Measurements from ENCODE around the gene DEUP1. TPM values are rescaled to one million over a fixed set of nuclear protein-coding genes. Genes with fewer than 3 reads are reported as not detected.

The DEUP1 gene
- total RNA-seq, 1 experiment from 2014 or later, result not detected

GRCh38 chr11:93484716-93485115 is 154.2 kb downstream of the DEUP1 start:
- no peak for ATAC-seq
- CTCF ChIA-PET, result no interaction called here
- Histone ChIP-seq H3K9me3 (ENCODE audit: control insufficient read depth in 1 of 2, insufficient read depth in 1 of 2, low read depth in 1 of 2, low read length in 2 of 2) (no peaks in the 10 kb centered on the region), H3K27me3 (ENCODE audit: insufficient read depth, low read length) (no peaks in the 10 kb centered on the region), H3K27ac (ENCODE audit: low read depth, low read length) (no peak overlapping the region), H3K36me3 (ENCODE audit: control insufficient read depth in 1 of 2, insufficient read depth in 2 of 2, low read length in 2 of 2) (no peaks in the 10 kb centered on the region), H3K4me2 (ENCODE audit: low read length) (no peak overlapping the region), H3K9me2 (ENCODE audit: insufficient read depth) (no peaks in the 10 kb centered on the region), H3K9ac (ENCODE audit: low read length) (no peak overlapping the region), H4K20me1 (ENCODE audit: insufficient read depth) (no peaks in the 10 kb centered on the region), H3K4me3 (replicated peaks in 1 of 2; ENCODE audit: low read depth in 1 of 2, low read length in 2 of 2) (no peak overlapping the region), H2AFZ (ENCODE audit: low read depth, low read length, poor library complexity, severe bottlenecking) (no peak overlapping the region), H3K79me2 (ENCODE audit: insufficient read depth, low read length) (no peaks in the 10 kb centered on the region), H3K4me1 (ENCODE audit: control insufficient read depth in 1 of 2, insufficient read depth in 2 of 2, low read length in 2 of 2) (no peaks in the 10 kb centered on the region)
- DNase-seq (ENCODE audit: low read depth, low spot score), result no peak
- TF ChIP-seq YY1 (IDR thresholded peaks at IDR 0.05; ENCODE audit: extremely low read depth, insufficient replicate concordance, low read depth, low read length) (no peak), CEBPB (IDR thresholded peaks at IDR 0.05; ENCODE audit: low read depth) (no peak), POLR2AphosphoS5 (IDR thresholded peaks at IDR 0.05; ENCODE audit: low read depth, low read length) (no peak), ZBTB33 (IDR thresholded peaks at IDR 0.05; ENCODE audit: extremely low read depth, insufficient replicate concordance, low read length) (no peak), SIN3A (IDR thresholded peaks at IDR 0.05; ENCODE audit: low read depth) (no peak), ZNF274 (IDR thresholded peaks at IDR 0.05; ENCODE audit: low read depth, low read length) (no peak), CBX3 (IDR thresholded peaks at IDR 0.05; ENCODE audit: low read depth) (no peak)
- TF ChIP-seq, protein P1, sequence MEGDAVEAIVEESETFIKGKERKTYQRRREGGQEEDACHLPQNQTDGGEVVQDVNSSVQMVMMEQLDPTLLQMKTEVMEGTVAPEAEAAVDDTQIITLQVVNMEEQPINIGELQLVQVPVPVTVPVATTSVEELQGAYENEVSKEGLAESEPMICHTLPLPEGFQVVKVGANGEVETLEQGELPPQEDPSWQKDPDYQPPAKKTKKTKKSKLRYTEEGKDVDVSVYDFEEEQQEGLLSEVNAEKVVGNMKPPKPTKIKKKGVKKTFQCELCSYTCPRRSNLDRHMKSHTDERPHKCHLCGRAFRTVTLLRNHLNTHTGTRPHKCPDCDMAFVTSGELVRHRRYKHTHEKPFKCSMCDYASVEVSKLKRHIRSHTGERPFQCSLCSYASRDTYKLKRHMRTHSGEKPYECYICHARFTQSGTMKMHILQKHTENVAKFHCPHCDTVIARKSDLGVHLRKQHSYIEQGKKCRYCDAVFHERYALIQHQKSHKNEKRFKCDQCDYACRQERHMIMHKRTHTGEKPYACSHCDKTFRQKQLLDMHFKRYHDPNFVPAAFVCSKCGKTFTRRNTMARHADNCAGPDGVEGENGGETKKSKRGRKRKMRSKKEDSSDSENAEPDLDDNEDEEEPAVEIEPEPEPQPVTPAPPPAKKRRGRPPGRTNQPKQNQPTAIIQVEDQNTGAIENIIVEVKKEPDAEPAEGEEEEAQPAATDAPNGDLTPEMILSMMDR (IDR thresholded peaks at IDR 0.05 in 2 of 3, conservative IDR thresholded peaks at IDR 0.05 in 1 of 3; ENCODE audit: borderline replicate concordance in 1 of 3, insufficient read depth in 1 of 3, low read depth in 2 of 3, low read length in 2 of 3), result no peak
- TF ChIP-seq, protein P2, sequence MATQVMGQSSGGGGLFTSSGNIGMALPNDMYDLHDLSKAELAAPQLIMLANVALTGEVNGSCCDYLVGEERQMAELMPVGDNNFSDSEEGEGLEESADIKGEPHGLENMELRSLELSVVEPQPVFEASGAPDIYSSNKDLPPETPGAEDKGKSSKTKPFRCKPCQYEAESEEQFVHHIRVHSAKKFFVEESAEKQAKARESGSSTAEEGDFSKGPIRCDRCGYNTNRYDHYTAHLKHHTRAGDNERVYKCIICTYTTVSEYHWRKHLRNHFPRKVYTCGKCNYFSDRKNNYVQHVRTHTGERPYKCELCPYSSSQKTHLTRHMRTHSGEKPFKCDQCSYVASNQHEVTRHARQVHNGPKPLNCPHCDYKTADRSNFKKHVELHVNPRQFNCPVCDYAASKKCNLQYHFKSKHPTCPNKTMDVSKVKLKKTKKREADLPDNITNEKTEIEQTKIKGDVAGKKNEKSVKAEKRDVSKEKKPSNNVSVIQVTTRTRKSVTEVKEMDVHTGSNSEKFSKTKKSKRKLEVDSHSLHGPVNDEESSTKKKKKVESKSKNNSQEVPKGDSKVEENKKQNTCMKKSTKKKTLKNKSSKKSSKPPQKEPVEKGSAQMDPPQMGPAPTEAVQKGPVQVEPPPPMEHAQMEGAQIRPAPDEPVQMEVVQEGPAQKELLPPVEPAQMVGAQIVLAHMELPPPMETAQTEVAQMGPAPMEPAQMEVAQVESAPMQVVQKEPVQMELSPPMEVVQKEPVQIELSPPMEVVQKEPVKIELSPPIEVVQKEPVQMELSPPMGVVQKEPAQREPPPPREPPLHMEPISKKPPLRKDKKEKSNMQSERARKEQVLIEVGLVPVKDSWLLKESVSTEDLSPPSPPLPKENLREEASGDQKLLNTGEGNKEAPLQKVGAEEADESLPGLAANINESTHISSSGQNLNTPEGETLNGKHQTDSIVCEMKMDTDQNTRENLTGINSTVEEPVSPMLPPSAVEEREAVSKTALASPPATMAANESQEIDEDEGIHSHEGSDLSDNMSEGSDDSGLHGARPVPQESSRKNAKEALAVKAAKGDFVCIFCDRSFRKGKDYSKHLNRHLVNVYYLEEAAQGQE (IDR thresholded peaks at IDR 0.05; ENCODE audit: low read depth), result no peak
- TF ChIP-seq, protein P3, sequence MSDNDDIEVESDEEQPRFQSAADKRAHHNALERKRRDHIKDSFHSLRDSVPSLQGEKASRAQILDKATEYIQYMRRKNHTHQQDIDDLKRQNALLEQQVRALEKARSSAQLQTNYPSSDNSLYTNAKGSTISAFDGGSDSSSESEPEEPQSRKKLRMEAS (IDR thresholded peaks at IDR 0.05), result no peak
- BruUV-seq (replicated peaks), result no TSS peak
- POLR2A ChIA-PET, result no interaction called here
- RAD21 ChIA-PET (ENCODE audit: low non-redundant PET in 1 of 2, low total read pairs in 2 of 2, uncharacterized antibody in 2 of 2, unreplicated experiment in 2 of 2), result no interaction called here
- intact Hi-C loops (cut with micrococcal nuclease), result loop anchor here (1.0 kb wide), 1 partner anchor 24 kb away; no protein-coding TSS in a partner anchor
